GM13977 (cell line): ENCODE measurements around the gene ARID5B.
"Not testable (repeated sequence)": the region's sequence is repeated elsewhere in the genome, so short reads cannot be mapped to it uniquely, and the experiment has no call there.

Source experiments
- DNase-seq: peaks from one replicate; pipeline ENCODE4 v3.0.0; 2012; ENCODE audit warnings: low spot score
- CTCF ChIP-seq: IDR thresholded peaks from 2 replicates; pipeline ENCODE4 v1.5.1; 2012; ENCODE audit warnings: mild to moderate bottlenecking, control low read depth; ENCODE audit not compliant: insufficient read depth; ENCODE audit errors: extremely low read depth, missing control alignments
- in situ Hi-C: fragments of 300-500 bp; cut with MboI; formaldehyde crosslinking; loops from one replicate; pipeline ENCODE4 v1.12.0; 2022; ENCODE audit warnings: low sequenced_read_pairs, low pct_unique_long_range_greater_than_20kb, mixed read lengths, inconsistent platforms; ENCODE audit not compliant: unreplicated experiment

ARID5B gene

GRCh38 chr10:61974601-61975390 lies 73.3 kb downstream of the ARID5B start:
- in situ Hi-C loops = no loop called here
- no peak for TF ChIP-seq CTCF
- DNase-seq = no peak

GRCh38 chr10:61975391-61975932 lies 74.0 kb downstream of the ARID5B start:
- no peak for DNase-seq
- in situ Hi-C loops = no loop called here
- TF ChIP-seq CTCF = no peak

- DNase-seq, in situ Hi-C loops: not testable (repeated sequence)
These were observed 75.6 kb downstream of the ARID5B start for GRCh38 chr10:61976951-61977721.

GRCh38 chr10:61978965-61979364 lies 77.5 kb downstream of the ARID5B start:
- TF ChIP-seq CTCF = peak; percentile 47
- in situ Hi-C loops = no loop called here
- no peak for DNase-seq

- no peak for TF ChIP-seq CTCF
- in situ Hi-C loops = no loop called here
- DNase-seq = no peak
These were observed 80.0 kb downstream of the ARID5B start for GRCh38 chr10:61981460-61981859.

GRCh38 chr10:61983255-61983654 lies 81.8 kb downstream of the ARID5B start:
- TF ChIP-seq CTCF = no peak
- DNase-seq = no peak
- in situ Hi-C loops = no loop called here

- no peak for TF ChIP-seq CTCF
- DNase-seq = no peak
- in situ Hi-C loops = no loop called here
These were observed 83.4 kb downstream of the ARID5B start for GRCh38 chr10:61984803-61985418.
